ENCODE measurements around the gene HCAR2.
"Not testable (repeated sequence)": the region's sequence is repeated elsewhere in the genome, so short reads cannot be mapped to it uniquely, and the experiment has no call there.

HCAR2 gene

GRCh38 chr12:122715211-122715610, 12.1 kb upstream of the HCAR2 start:
- DNase-seq: not testable (repeated sequence)

DNA sequence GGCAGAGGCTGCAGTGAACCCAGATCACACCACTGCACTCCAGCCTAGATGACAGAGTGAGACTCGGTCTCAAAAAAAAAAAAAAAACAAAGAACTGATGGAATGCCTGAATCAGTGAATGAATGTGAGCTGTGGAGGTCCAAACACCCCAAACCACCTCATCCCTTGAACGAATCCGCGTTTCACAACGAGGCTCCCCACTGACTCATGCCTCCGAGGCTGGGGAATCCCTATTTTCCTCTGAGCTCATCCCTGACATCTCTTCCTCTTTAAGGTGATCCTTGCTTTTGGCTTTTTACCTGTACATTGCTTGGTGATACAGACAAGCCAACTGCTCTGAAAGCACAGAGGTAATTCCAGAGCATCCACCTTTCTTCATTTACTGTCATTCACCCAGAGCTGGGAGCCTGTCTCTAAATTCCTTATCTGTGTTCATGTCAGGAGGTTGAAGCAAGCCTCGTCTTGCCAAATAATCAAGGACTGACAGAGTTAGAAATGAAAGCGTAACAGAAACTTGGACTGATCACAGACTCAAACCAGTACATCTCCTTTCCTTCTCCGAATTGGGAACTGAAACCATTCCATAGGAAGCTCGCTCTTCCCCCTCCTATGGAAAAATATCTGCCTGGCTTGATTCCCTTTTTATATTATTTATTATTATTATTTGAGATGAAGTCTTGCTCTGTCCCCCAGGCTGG, 10.5 kb upstream of the HCAR2 start:
- DNase-seq: not testable (repeated sequence)

GRCh38 chr12:122711266-122711665, 8.1 kb upstream of the HCAR2 start:
- DNase-seq: not testable (repeated sequence)

- not testable (repeated sequence) for DNase-seq
Observed at GRCh38 chr12:122710341-122710740, 7.2 kb upstream of the HCAR2 start.

- DNase-seq: not testable (repeated sequence)
Observed at GRCh38 chr12:122709287-122709686, 6.1 kb upstream of the HCAR2 start.

DNA sequence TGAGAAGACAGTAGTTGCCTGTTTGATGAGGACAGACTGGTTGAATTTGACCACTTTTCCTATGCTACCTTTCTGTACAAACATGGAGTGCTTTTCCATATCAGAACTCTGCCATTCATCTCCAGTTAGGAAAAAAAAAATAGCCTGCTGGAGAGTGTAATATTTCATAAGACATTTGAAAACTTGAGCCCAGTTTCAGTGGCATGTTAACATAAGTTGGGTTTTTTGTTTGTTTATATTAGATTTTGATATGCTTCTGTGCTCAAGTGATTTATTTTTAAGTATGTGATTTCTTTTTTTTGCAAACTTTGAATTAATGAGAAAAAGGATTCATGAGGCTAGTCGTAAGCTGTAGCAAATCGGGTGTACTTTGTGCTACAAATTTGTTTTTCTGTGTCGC, 684 bp upstream of the HCAR2 start:
- not testable (repeated sequence) for DNase-seq

DNA sequence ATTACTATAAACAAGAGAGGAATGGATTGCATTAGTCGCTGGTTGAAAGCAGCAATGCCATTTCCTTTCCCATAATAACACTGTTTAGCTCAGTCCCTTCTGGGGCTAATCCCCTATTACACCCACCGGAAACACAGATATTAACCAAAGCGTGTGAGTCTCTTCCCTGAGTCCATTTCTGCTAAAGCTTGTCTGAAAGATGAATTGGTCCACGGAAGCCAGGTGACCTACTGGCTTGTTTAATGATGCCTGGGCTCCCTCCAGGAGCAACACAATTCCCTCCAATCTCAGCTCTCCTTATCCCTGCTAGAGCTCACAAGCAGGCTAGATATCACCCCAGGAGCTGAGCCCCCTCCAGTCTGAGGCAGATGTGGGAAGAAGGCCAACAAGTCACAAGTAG, 1.7 kb downstream of the HCAR2 start:
- DNase-seq: not testable (repeated sequence)

- DNase-seq: not testable (repeated sequence)
Observed at GRCh38 chr12:122700038-122700710, 3.0 kb downstream of the HCAR2 start.

DNA sequence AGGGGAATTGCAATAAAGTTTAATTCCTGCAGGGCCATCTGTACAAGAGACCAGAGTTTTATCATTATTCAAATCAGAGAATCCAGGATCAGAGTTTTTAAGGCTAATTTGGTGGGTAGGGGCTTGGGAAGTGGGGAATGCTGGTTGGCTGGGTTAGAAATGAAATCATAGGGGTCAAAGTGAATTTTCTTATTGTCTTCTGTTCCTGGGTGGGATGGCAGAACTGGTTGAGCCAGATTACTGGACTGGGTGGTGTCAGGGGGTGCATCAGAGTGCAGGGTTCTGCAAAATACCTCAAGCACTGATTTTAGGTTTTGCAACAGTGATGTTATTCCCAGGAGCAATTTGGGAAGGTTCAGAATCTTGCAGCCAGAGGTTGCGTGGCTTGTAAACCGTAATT, 6.2 kb downstream of the HCAR2 start:
- not testable (repeated sequence) for DNase-seq

DNA sequence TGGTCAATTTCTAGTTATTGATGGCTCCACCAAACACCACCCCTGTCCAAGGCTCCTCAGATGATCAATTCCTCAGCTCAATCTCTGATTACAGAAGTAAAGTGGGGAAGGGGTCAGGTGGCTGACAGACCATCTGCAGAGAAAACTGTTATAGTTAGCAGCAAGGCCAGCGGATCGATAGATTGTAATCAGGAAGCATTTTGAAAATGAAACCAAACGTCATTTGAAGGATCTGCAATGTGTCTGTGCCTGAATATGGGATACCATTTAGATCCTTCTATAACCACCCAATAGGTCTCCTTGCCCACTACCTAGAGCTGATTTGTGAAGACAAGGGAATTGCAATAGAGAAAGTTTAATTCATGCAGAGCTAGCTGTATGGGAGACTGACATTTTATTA, 11.6 kb downstream of the HCAR2 start:
- DNase-seq: no peak

GRCh38 chr12:122688291-122688690, 14.9 kb downstream of the HCAR2 start:
- no peak for DNase-seq

- DNase-seq: no peak
Observed at GRCh38 chr12:122687086-122687485, 16.1 kb downstream of the HCAR2 start.

DNA sequence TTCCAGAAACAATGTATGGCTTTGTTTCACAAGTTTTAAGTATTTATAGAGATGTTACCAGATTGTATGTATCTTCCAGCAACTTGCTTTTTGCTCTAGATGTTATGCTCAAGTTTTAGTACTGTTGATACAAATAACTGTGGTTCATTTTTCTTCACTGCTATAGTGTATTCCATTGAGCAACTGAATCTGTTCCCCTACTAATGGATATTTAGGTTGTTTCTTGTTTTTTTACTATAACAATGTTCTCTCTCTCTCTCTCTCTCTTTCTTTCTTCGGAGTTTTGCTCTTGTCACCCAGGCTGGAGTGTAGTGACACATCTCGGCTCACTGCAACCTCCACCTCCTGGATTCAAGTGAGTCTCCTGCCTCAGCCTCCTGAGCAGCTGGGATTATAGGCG, 16.6 kb downstream of the HCAR2 start:
- DNase-seq: no peak

GRCh38 chr12:122684297-122684813, 18.8 kb downstream of the HCAR2 start:
- DNase-seq: no peak

GRCh38 chr12:122681814-122682213, 21.3 kb downstream of the HCAR2 start:
- no peak for DNase-seq

- not testable (repeated sequence) for DNase-seq
Observed at GRCh38 chr12:122680989-122681388, 22.2 kb downstream of the HCAR2 start.

GRCh38 chr12:122676781-122677180, 26.4 kb downstream of the HCAR2 start:
- DNase-seq: not testable (repeated sequence)

GRCh38 chr12:122676015-122676414, 27.1 kb downstream of the HCAR2 start:
- not testable (repeated sequence) for DNase-seq

DNA sequence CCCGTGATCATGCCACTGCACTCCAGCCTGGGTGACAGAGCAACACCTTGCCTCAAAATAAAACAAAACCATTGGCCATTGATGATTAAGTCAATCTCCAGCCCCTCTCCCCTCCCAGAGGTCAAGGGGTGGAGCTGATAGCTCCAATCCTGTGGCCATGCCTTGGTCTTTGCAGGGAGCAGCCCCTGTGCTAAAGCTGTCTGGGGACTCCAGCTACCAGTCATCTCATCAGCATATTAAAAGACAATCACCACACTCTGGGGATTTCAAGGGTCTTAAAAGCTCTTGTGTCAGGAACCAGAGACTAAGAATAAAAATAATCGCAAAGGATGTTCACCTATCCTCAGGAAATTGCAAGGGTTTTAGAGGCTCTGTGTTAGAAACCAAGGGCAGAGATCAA, 30.6 kb downstream of the HCAR2 start:
- no peak for DNase-seq

DNA sequence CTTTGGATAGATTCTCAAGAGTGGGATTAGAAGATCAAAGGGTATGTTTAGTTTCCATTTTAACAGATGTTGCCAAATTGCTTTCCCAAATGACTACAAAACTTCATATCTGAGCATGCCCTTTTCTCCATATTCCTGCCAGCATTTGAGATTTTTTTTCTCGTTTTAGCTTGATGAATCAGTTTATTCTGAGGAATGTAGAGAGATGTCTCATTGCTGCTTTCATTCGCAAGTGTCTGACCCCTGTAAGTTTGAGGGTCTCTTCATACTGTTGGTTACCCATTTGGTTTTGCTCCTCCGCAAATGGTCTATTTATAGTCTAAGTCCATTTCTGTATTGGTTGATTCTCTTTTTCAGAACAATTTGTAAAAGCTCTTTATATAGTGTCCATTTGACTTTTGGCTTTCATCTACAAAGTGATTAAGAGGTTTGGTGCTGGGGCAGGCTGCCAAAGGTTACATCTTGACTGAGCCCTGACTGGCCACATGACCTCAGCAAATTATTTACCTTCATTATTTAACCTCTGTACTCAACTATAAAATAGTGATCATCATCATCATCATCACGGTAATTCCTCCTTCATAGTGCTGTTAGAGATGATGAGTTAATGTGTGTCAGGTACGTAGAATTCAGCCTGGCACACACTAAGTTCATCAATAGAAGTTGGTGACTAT, 33.6 kb downstream of the HCAR2 start:
- DNase-seq: no peak

GRCh38 chr12:122668268-122668667, 34.9 kb downstream of the HCAR2 start:
- DNase-seq: no peak

GRCh38 chr12:122665759-122666158, 37.4 kb downstream of the HCAR2 start:
- no peak for DNase-seq

DNA sequence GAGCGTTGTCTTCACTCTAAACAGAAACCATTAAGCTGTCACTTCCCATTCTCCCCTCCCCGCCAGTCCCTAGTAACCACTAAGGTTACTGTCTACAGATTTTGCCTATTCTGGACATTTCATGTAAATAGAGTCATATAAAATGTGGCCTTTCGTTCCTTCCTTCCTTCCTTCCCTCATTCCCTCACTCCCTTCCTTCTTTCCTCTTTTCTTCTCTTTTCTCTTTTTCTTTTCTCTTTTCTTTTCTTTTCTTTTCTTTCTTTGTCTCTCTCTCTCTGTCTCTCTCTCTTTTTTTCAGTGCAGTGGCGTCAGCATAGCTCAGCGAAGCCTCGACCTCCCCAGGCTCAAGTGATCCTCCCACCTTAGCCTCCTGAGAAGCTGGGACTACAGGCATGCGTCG, 37.8 kb downstream of the HCAR2 start:
- no peak for DNase-seq

DNA sequence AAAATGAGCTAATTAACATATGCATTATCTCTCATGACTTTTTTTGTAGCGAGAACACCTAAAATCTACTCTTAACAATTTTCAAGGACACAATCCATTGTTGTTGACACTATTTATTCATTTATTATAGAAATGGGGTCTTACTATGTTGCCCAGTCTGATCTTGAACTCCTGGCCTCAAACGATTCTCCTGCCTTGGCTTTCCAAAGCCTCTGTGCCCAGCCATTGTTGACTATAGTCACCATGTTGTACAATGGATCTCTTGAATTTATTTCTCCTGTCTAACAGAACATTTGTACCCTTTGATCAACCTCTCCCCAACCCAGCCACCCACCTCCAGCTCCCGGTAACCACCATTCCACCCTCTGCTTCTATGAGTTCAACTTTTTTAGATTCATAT, 41.2 kb downstream of the HCAR2 start:
- no peak for DNase-seq
